Uterus (tissue), 4 donors: ENCODE measurements around the gene DCC. TPM values are rescaled to one million over a fixed set of nuclear protein-coding genes. Genes with fewer than 3 reads are reported as not detected.

Experiments used
- DNase-seq, 2 donors: peaks; one replicate each; pipeline ENCODE4 v3.0.0-alpha.2; 2019 to 2020
- H3K27ac ChIP-seq, 2 donors: fragments of 200-600 bp; sonication (generic); 1 replicate in 1 of 2; 2 replicates in 1 of 2; pipeline ENCODE4 v1.5.1; 2016 to 2018
- H3K27me3 ChIP-seq, 2 donors: fragments of 200-600 bp; sonication (generic); one replicate each; pipeline ENCODE4 v1.5.1; 2018 to 2019; ENCODE audit warnings: control low read depth in 1 of 2
- H3K36me3 ChIP-seq, 2 donors: fragments of 200-600 bp; sonication (generic); one replicate each; pipeline ENCODE4 v1.5.1; 2019; ENCODE audit warnings: control low read depth in 1 of 2
- H3K4me1 ChIP-seq, 2 donors: fragments of 200-600 bp; sonication (generic); one replicate each; pipeline ENCODE4 v1.5.1; 2018 to 2019; ENCODE audit warnings: control low read depth in 1 of 2
- H3K4me3 ChIP-seq, 2 donors: fragments of 200-600 bp; sonication (generic); 1 replicate in 1 of 2; 2 replicates in 1 of 2; pipeline ENCODE4 v1.5.1; 2018 to 2019; ENCODE audit warnings: mild to moderate bottlenecking in 1 of 2
- H3K9me3 ChIP-seq, 2 donors: fragments of 200-600 bp; sonication (generic); one replicate each; pipeline ENCODE4 v1.5.1; 2019; ENCODE audit warnings: control low read depth in 1 of 2
- CTCF ChIP-seq, 4 experiments: fragments of 200-600 bp in 2 of 4; fragments of 450-650 bp in 2 of 4; sonication (generic) in 2 of 4; IDR thresholded peaks; one replicate each; pipeline ENCODE4 v1.5.1; 2016 to 2019; ENCODE audit warnings: antibody characterized with exemption in 4 of 4, mild to moderate bottlenecking in 2 of 4, moderate library complexity in 1 of 4
- POLR2A ChIP-seq, 2 donors: fragments of 450-650 bp; IDR thresholded peaks; one replicate each; pipeline ENCODE4 v1.6.1; 2016; ENCODE audit warnings: antibody characterized with exemption in 2 of 2, mild to moderate bottlenecking in 1 of 2, moderate library complexity in 1 of 2
- intact Hi-C: fragments of 100-400 bp; cut with DNase I; formaldehyde crosslinking; loops from one replicate; pipeline ENCODE4 v1.15.1; 2023; ENCODE audit warnings: low total_unique reads
- total RNA-seq, 4 donors: library from RNA; depleted of rRNA in 3 of 4; stranded (reverse); fragments of >200 nt in 3 of 4; gene quantifications; one replicate each; pipeline versions ENCODE4 v1.1.0 to v1.2.4, GENCODE V29; 2014 to 2023
- donor health status: DM: yes; HTN: yes; CAD: no.

The DCC gene
- total RNA-seq, 4 donors from 2014 or later: 0.40 to 3.2 TPM; not detected in 2

DNA sequence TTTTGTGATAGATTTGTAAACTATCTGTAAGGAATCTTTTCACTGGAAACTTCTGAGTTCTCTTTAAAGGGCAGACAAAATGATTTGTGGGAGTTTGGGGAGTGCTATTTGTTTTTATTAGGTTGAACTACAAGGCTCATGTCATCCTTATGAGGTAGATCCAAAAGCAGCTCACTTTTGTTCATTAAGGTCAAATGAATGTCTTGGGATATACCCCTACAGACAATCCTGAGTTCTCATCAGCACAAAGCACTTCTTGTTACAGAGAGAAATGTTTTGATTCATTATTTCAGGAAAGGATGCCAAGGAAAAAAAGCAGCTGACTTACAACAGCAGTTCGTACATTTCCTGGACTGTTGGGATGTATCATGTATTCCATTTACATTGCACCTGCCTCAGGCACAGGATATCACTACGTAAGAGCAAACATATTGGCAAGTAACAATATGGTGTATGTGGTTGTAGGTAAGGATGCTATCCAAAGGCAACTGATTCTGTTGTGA is 68.9 kb downstream of the DCC start:
- intact Hi-C loops: no loop called here

GRCh38 chr18:52409727-52410126 is 69.7 kb downstream of the DCC start:
- Histone ChIP-seq H3K36me3 (no peaks in the 10 kb centered on the region), H3K9me3 (no peaks in the 10 kb centered on the region), H3K27me3 (no peaks in the 10 kb centered on the region), H3K4me1 (no peaks in the 10 kb centered on the region), H3K4me3 (no peak overlapping the region), H3K27ac (no peak overlapping the region)
- intact Hi-C loops: no loop called here
- TF ChIP-seq CTCF (IDR thresholded peaks at IDR 0.05) (no peak), POLR2A (IDR thresholded peaks at IDR 0.05) (no peak)
- DNase-seq: no peak

More for the DNA sequence above, 68.9 kb downstream of the DCC start:
- Histone ChIP-seq H3K27me3 (no peaks in the 10 kb centered on the region), H3K4me1 (no peaks in the 10 kb centered on the region), H3K4me3 (no peak overlapping the region), H3K9me3 (no peaks in the 10 kb centered on the region), H3K36me3 (no peaks in the 10 kb centered on the region), H3K27ac (no peak overlapping the region)
- TF ChIP-seq POLR2A (IDR thresholded peaks at IDR 0.05): no peak
- no peak for TF ChIP-seq CTCF (IDR thresholded peaks at IDR 0.05)
- DNase-seq: no peak

- no peak overlapping the region for H3K27ac ChIP-seq
- H3K4me1 ChIP-seq: no peaks in the 10 kb centered on the region
- no peak overlapping the region for H3K4me3 ChIP-seq
- no peaks in the 10 kb centered on the region for H3K36me3 ChIP-seq
- no peaks in the 10 kb centered on the region for H3K9me3 ChIP-seq
- no peaks in the 10 kb centered on the region for H3K27me3 ChIP-seq
- DNase-seq: no peak
- intact Hi-C loops: no loop called here
- TF ChIP-seq POLR2A (IDR thresholded peaks at IDR 0.05) (no peak), CTCF (IDR thresholded peaks at IDR 0.05) (no peak)
Observed at GRCh38 chr18:52415131-52415530, 75.1 kb downstream of the DCC start.

- no peak for TF ChIP-seq CTCF (IDR thresholded peaks at IDR 0.05)
- intact Hi-C loops: no loop called here
- no peaks in the 10 kb centered on the region for H3K27me3 ChIP-seq
Observed at GRCh38 chr18:52422985-52423601, 83.1 kb downstream of the DCC start.

GRCh38 chr18:52426041-52426440 is 86.0 kb downstream of the DCC start:
- H3K36me3 ChIP-seq: no peaks in the 10 kb centered on the region
- no peak overlapping the region for H3K4me3 ChIP-seq
- no peaks in the 10 kb centered on the region for H3K9me3 ChIP-seq
- H3K27ac ChIP-seq: no peak overlapping the region
- no peak for TF ChIP-seq CTCF (IDR thresholded peaks at IDR 0.05)
- no peak for TF ChIP-seq POLR2A (IDR thresholded peaks at IDR 0.05)
- intact Hi-C loops: no loop called here
- H3K4me1 ChIP-seq: no peaks in the 10 kb centered on the region
- no peak for DNase-seq
- H3K27me3 ChIP-seq: no peaks in the 10 kb centered on the region

More at GRCh38 chr18:52422985-52423601, 83.1 kb downstream of the DCC start:
- no peaks in the 10 kb centered on the region for H3K36me3 ChIP-seq
- H3K9me3 ChIP-seq: no peaks in the 10 kb centered on the region
- H3K4me3 ChIP-seq: no peak overlapping the region
- DNase-seq: no peak
- no peaks in the 10 kb centered on the region for H3K4me1 ChIP-seq
- no peak overlapping the region for H3K27ac ChIP-seq
